Astrocyte of the spinal cord (primary cell): ENCODE measurements around the gene ATF4.
A peak's percentile ranks its signal among the peaks of the same experiment; 100 is the strongest.

Experiments
- DNase-seq: peaks from one replicate; pipeline ENCODE4 v3.0.0; 2011; ENCODE audit warnings: low read depth, low spot score
- H3K4me3 ChIP-seq: 2 replicates; pipeline ENCODE4 v1.5.1; 2011; ENCODE audit warnings: low read depth, mild to moderate bottlenecking, low read length, moderate library complexity
- CTCF ChIP-seq: IDR thresholded peaks from 2 replicates; pipeline ENCODE4 v1.5.1; 2012; ENCODE audit warnings: low read depth, mild to moderate bottlenecking, low read length, inconsistent platforms
- in situ Hi-C: cut with HindIII; loops from 2 replicates; pipeline ENCODE4 v1.10.0; 2017; ENCODE audit warnings: low sequenced_read_pairs

Gene ATF4

GRCh38 chr22:39558254-39558727 is 37.9 kb downstream of the ATF4 start:
- H3K4me3 ChIP-seq = no peak overlapping the region
- in situ Hi-C loops = no loop called here
- TF ChIP-seq CTCF = no peak
- no peak for DNase-seq

DNA sequence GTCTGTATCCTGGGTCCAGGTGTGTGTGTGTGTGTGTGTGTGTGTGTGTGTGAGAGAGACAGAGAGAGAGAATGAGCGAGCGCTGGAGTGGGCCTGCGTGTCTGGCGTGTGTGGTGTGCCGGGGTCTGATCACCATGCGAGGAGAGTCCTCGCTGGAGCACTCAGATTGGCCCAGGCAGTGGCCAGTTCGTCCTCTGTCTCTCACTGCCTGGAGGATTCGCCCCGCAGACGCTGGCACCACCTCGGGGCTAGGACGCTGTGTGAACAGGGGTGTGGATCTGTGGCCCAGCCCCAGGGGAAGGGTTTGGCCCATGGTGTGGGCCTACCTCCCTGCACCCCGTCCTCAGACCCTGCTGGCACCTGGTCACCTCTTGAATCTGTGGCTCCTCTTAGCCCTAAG is 38.6 kb downstream of the ATF4 start:
- TF ChIP-seq CTCF = no peak
- in situ Hi-C loops = no loop called here
- no peak overlapping the region for H3K4me3 ChIP-seq
- DNase-seq = no peak

DNA sequence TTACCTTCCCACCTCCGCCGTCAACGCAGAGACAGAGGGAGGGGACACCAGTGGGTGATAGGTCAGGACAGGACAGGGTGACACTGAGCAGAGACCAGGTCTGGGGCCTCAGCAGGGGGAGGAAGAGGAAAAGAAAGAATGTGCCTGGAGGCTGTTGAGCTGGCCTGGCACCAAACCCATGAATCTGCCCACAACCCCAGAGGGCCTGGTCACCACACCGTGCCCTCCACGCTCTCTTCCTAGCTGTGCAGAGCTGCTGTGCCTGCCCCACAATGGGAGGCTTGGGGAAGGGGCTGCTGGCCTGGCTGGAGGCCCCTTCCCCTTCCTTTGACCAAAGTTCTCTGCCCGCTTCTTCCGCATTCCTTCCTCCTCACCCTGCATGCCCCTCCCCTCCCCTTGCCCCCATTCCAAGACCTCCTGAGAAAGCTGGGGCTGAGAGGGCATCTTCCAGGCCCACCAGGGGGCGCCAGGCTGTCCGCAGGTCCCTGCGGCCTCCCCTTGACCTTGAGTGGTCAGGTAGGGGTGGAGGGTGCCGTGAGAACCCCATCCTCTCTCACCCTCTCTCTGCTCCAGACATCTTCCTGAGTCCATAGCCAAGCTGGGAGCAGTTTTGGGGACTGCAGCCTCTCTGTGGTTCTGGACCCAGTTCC is 39.2 kb downstream of the ATF4 start:
- H3K4me3 ChIP-seq = no peak overlapping the region
- in situ Hi-C loops = no loop called here
- no peak for DNase-seq
- peak; percentile 60 for TF ChIP-seq CTCF

DNA sequence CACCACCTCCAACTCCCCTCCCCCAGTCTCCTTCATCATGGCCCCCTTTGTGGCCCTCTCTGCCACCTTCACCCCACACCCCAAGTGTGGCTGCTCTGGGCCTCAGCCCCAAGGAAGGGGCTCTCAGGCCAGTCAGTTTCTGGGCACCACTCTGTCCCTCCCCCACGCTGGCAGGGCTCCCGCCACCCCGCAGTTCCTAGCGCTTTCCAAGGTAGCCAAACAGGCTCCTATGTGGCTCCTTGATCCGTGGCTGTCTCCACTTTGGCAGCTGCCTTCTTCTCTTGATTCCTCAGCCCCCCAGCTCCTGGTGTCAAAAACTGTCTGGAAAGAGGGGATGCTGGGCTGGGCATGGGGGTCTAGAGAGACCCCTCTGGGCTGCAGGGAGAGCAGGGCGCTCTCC is 39.8 kb downstream of the ATF4 start:
- H3K4me3 ChIP-seq = no peak overlapping the region
- in situ Hi-C loops = no loop called here
- no peak for DNase-seq
- no peak for TF ChIP-seq CTCF

DNA sequence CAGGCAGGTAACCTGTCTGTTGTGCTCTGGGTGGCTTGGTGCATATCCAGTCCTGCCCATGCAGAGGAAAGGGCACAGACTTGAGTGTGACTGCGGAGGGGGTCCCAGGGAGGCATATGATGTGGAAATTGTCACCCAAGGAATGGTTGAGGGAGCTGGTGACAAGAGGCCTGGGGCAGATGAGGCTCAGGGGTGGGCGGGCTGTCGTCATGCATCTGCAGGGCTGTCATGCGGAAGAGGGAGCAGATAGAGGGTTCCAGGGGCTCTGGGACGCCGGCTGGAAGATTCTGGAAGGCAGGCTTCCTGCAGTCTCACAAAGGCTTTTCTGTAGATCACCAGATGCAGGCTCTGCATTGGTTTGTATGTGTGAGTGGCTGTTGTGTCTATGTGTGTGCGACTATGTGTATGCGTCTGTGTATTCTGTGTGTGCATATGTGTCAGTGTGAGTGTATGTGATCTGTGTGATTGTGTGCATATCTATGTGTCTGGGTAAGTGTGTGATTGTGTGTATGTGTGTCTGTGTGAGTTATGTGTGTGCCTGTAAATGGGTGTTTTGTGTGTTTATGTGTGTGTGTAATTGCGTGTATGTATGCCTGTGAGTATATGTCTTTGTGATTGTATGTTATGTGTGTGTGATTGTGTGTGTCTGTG is 42.6 kb downstream of the ATF4 start:
- TF ChIP-seq CTCF = no peak

GRCh38 chr22:39563571-39564428 is 43.4 kb downstream of the ATF4 start:
- no peak for DNase-seq
- H3K4me3 ChIP-seq = no peak overlapping the region
- in situ Hi-C loops = no loop called here
- TF ChIP-seq CTCF = no peak

More for the DNA sequence above, 42.6 kb downstream of the ATF4 start:
- no peak overlapping the region for H3K4me3 ChIP-seq
- DNase-seq = no peak
- in situ Hi-C loops = no loop called here
